Panc1 (cell line): ENCODE data around the gene CRKL. TPM values are rescaled to one million over a fixed set of nuclear protein-coding genes. Genes with fewer than 3 reads are reported as not detected.

Experiments
- ATAC-seq: fragments of 200-7000 bp; cut with Tn5 transposase; 2 replicates; pipeline ENCODE4 v1.9.1; 2020; ENCODE audit warnings: mild to moderate bottlenecking, moderate library complexity
- BruUV-seq: library from RNA; stranded (reverse); fragments of 400-500 nt; replicated peaks from 2 replicates; lab custom pipeline; 2021; lab: Mats Ljungman, UMichigan
- CTCF ChIA-PET: fragments of 300-600 bp; sonication (Branson Sonifier 250); formaldehyde crosslinking; loops from one replicate; lab custom pipeline; 2022; ENCODE audit warnings: antibody characterized with exemption; lab: Charles Lee
- POLR2A ChIA-PET: fragments of 300-600 bp; sonication (Branson Sonifier 250); formaldehyde crosslinking; loops from one replicate; lab custom pipeline; 2022; ENCODE audit warnings: antibody characterized with exemption; lab: Charles Lee
- DNase-seq: peaks from one replicate; pipeline ENCODE4 v3.0.0-alpha.2; 2010; ENCODE audit warnings: low read depth, low spot score
- H3K27ac ChIP-seq: 2 replicates; pipeline ENCODE4 v1.5.1; 2011; ENCODE audit warnings: mild to moderate bottlenecking, low read length, inconsistent platforms
- H3K27me3 ChIP-seq: fragments of 200-500 bp; sonication (Bioruptor generic); 2 replicates; pipeline ENCODE4 v1.6.0; 2014; ENCODE audit warnings: low read length, inconsistent platforms; ENCODE audit not compliant: control insufficient read depth, insufficient read depth
- H3K36me3 ChIP-seq: fragments of 200-500 bp; sonication (Bioruptor generic); 2 replicates; pipeline ENCODE4 v1.5.1; 2014; ENCODE audit warnings: inconsistent platforms, mild to moderate bottlenecking, low read length, moderate library complexity; ENCODE audit not compliant: control insufficient read depth, insufficient read depth
- H3K4me1 ChIP-seq: 2 replicates; pipeline ENCODE4 v1.5.1; 2011; ENCODE audit warnings: inconsistent platforms, mild to moderate bottlenecking, low read length, moderate library complexity; ENCODE audit not compliant: control insufficient read depth, insufficient read depth
- H3K4me3 ChIP-seq, 2 experiments: 2 replicates each; pipeline ENCODE4 v1.5.1; 2011 to 2012; ENCODE audit warnings: low read depth in 2 of 2, low read length in 2 of 2, mild to moderate bottlenecking in 2 of 2, inconsistent platforms in 1 of 2, moderate library complexity in 1 of 2
- H3K9me3 ChIP-seq: fragments of 200-500 bp; sonication (Bioruptor generic); 2 replicates; pipeline ENCODE4 v1.5.1; 2014; ENCODE audit warnings: low read depth, mild to moderate bottlenecking, inconsistent platforms, low read length, moderate library complexity; ENCODE audit not compliant: control insufficient read depth, insufficient read depth
- POLR2AphosphoS5 ChIP-seq: IDR thresholded peaks from 2 replicates; pipeline ENCODE4 v1.6.1; 2012; ENCODE audit warnings: mild to moderate bottlenecking, low read depth, low read length, moderate library complexity
- SIN3A ChIP-seq: IDR thresholded peaks from 2 replicates; pipeline ENCODE4 v1.6.1; 2012; ENCODE audit warnings: low read depth, mild to moderate bottlenecking, low read length, moderate library complexity, borderline replicate concordance; ENCODE audit not compliant: insufficient read depth
- TCF7L2 ChIP-seq: IDR thresholded peaks from 2 replicates; pipeline ENCODE4 v1.6.1; 2011; ENCODE audit warnings: mild to moderate bottlenecking, low read depth, low read length, inconsistent platforms
- in situ Hi-C: cut with HindIII; loops from 2 replicates; pipeline ENCODE4 v1.10.0; 2016; ENCODE audit warnings: low sequenced_read_pairs, low pct_unique_long_range_greater_than_20kb
- intact Hi-C: fragments of 100-400 bp; cut with micrococcal nuclease; formaldehyde crosslinking; loops from one replicate; pipeline ENCODE4 v1.10.0; 2022; ENCODE audit not compliant: unreplicated experiment
- total RNA-seq: library from RNA; stranded (reverse); gene quantifications from one replicate; pipeline ENCODE4 v1.2.1, GENCODE V29; 2021; ENCODE audit not compliant: unreplicated experiment
- TF ChIP-seq, protein P1 (sequence below): fragments of 450-650 bp; IDR thresholded peaks from 2 replicates; pipeline ENCODE4 v1.5.1; 2017; ENCODE audit warnings: mild to moderate bottlenecking
- TF ChIP-seq, protein P2 (sequence below), 2 experiments: IDR thresholded peaks; 2 replicates each; pipeline ENCODE4 v1.6.1; 2011 to 2012; ENCODE audit warnings: low read depth in 2 of 2, control low read depth in 1 of 2, low read length in 1 of 2, mild to moderate bottlenecking in 1 of 2, moderate library complexity in 1 of 2; ENCODE audit not compliant: insufficient read depth in 1 of 2

Gene CRKL
- total RNA-seq, 1 experiment from 2014 or later: 59.4 TPM

DNA sequence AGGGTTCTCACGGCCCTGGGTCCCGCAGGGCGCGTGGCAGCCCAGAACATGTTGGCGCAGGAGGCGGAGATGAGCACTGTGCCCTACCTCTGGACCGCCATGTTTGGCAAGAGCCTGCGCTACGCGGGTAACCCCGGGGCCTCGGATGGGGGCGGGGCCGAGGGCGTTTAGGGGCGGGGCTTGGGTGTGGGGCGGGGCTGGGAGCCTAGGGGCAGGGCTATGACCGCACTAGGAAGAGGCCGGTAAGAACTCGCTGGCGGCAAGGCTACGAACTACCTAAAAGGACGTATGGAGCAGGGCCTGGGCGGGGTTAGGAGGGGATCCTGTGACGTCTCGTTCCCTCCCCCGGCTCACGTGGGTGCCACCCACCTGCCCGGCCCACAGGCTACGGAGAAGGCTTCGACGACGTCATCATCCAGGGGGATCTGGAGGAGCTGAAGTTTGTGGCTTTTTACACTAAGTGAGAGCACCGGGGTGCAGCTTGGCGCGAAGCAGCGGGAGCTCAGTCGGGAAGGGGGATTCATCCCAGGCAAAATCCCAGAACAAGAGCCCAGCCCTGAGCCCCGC is 62.1 kb downstream of the CRKL start:
- no peaks in the 10 kb centered on the region; the same call in 1 of the 2 replicates for H3K36me3 ChIP-seq
- in situ Hi-C loops (no loop called here), intact Hi-C loops (no loop called here)
- 0 out of 2 replicates have a peak, but pooled peaks cover 3% of the 10 kb centered on the region for H3K4me1 ChIP-seq
- TF ChIP-seq SIN3A (no peak), TCF7L2 (no peak), POLR2AphosphoS5 (no peak)
- TF ChIP-seq, protein P1, sequence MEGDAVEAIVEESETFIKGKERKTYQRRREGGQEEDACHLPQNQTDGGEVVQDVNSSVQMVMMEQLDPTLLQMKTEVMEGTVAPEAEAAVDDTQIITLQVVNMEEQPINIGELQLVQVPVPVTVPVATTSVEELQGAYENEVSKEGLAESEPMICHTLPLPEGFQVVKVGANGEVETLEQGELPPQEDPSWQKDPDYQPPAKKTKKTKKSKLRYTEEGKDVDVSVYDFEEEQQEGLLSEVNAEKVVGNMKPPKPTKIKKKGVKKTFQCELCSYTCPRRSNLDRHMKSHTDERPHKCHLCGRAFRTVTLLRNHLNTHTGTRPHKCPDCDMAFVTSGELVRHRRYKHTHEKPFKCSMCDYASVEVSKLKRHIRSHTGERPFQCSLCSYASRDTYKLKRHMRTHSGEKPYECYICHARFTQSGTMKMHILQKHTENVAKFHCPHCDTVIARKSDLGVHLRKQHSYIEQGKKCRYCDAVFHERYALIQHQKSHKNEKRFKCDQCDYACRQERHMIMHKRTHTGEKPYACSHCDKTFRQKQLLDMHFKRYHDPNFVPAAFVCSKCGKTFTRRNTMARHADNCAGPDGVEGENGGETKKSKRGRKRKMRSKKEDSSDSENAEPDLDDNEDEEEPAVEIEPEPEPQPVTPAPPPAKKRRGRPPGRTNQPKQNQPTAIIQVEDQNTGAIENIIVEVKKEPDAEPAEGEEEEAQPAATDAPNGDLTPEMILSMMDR: no peak
- TF ChIP-seq, protein P2, sequence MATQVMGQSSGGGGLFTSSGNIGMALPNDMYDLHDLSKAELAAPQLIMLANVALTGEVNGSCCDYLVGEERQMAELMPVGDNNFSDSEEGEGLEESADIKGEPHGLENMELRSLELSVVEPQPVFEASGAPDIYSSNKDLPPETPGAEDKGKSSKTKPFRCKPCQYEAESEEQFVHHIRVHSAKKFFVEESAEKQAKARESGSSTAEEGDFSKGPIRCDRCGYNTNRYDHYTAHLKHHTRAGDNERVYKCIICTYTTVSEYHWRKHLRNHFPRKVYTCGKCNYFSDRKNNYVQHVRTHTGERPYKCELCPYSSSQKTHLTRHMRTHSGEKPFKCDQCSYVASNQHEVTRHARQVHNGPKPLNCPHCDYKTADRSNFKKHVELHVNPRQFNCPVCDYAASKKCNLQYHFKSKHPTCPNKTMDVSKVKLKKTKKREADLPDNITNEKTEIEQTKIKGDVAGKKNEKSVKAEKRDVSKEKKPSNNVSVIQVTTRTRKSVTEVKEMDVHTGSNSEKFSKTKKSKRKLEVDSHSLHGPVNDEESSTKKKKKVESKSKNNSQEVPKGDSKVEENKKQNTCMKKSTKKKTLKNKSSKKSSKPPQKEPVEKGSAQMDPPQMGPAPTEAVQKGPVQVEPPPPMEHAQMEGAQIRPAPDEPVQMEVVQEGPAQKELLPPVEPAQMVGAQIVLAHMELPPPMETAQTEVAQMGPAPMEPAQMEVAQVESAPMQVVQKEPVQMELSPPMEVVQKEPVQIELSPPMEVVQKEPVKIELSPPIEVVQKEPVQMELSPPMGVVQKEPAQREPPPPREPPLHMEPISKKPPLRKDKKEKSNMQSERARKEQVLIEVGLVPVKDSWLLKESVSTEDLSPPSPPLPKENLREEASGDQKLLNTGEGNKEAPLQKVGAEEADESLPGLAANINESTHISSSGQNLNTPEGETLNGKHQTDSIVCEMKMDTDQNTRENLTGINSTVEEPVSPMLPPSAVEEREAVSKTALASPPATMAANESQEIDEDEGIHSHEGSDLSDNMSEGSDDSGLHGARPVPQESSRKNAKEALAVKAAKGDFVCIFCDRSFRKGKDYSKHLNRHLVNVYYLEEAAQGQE (IDR thresholded peaks at IDR 0.05; ENCODE audit: insufficient read depth in 1 of 2, low read depth in 2 of 2, low read length in 1 of 2): no peak
- no peaks in the 10 kb centered on the region for H3K9me3 ChIP-seq
- no peak overlapping the region for H3K27ac ChIP-seq
- no peak for DNase-seq
- CTCF ChIA-PET: no interaction called here
- no peak for ATAC-seq
- H3K4me3 ChIP-seq: no peak overlapping the region
- H3K27me3 ChIP-seq: no peaks in the 10 kb centered on the region
- BruUV-seq: no TSS peak
- POLR2A ChIA-PET: no interaction called here

DNA sequence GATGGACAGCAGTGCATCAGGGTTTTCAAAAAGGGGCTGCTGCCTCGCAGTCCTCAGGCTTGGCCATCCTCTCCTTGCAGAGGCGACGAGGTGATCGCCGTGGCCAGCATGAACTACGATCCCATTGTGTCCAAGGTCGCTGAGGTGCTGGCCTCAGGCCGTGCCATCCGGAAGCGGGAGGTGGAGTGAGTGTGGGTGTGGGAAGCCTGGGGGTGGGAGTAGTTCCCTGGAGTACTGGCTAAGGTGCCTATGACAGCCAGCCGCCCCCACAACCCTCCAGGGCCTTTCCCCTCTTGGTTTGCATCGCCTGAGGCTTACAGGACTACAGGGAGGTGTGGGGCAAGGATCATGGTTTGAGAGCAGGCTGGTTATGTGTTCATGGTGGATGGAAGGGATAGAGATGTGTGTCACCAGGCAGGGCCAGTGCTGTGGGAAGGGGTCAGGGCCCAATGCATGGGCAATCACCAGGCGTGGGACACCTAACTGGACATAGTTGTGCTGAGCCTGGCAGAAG is 62.8 kb downstream of the CRKL start:
- ChIA-PET CTCF (no interaction called here), POLR2A (no interaction called here)
- intact Hi-C loops (no loop called here), in situ Hi-C loops (no loop called here)
- H3K4me3 ChIP-seq: no peak overlapping the region
- no peaks in the 10 kb centered on the region for H3K9me3 ChIP-seq
- no peaks in the 10 kb centered on the region for H3K27me3 ChIP-seq
- TF ChIP-seq TCF7L2: no peak
- TF ChIP-seq, protein P1: no peak
- TF ChIP-seq POLR2AphosphoS5: no peak
- TF ChIP-seq, protein P2 (IDR thresholded peaks at IDR 0.05; ENCODE audit: insufficient read depth in 1 of 2, low read depth in 2 of 2, low read length in 1 of 2): no peak
- TF ChIP-seq SIN3A: no peak
- BruUV-seq: no TSS peak
- no peak for DNase-seq
- H3K27ac ChIP-seq: no peak overlapping the region
- no peaks in the 10 kb centered on the region; the same call in 1 of the 2 replicates for H3K36me3 ChIP-seq
- ATAC-seq: no peak
- H3K4me1 ChIP-seq: 0 out of 2 replicates have a peak, but pooled peaks cover 3% of the 10 kb centered on the region
